B cell (primary cell): ENCODE measurements around the gene CTCFL. TPM values are rescaled to one million over a fixed set of nuclear protein-coding genes. Genes with fewer than 3 reads are reported as not detected.

Experiments used
- ATAC-seq: fragments of 200-7000 bp; cut with Tn5 transposase; one replicate; pipeline ENCODE4 v1.10.0; 2021; ENCODE audit warnings: low read depth, mild to moderate bottlenecking, moderate number of reproducible peaks, moderate library complexity
- CTCF ChIA-PET: fragments of 350-600 bp; sonication (Branson Sonifier 250); formaldehyde crosslinking; loops from one replicate; lab custom pipeline; 2021; ENCODE audit warnings: antibody characterized with exemption, inconsistent platforms; lab: Charles Lee
- POLR2A ChIA-PET: fragments of 350-600 bp; sonication (Branson Sonifier 250); formaldehyde crosslinking; loops from one replicate; lab custom pipeline; 2021; ENCODE audit warnings: antibody characterized with exemption; lab: Charles Lee
- DNase-seq: peaks from one replicate; pipeline ENCODE4 v3.0.0; 2013
- H2AFZ ChIP-seq: 2 replicates; pipeline ENCODE4 v1.6.1; 2012; ENCODE audit warnings: mild to moderate bottlenecking, low read depth, low read length; ENCODE audit not compliant: insufficient read depth, poor library complexity, severe bottlenecking
- H3K27ac ChIP-seq, 2 donors: 1 replicate in 1 of 2; 2 replicates in 1 of 2; pipeline ENCODE4 v1.5.1; 2012 to 2013; ENCODE audit warnings: low read length in 2 of 2, mild to moderate bottlenecking in 2 of 2, moderate library complexity in 1 of 2
- H3K27me3 ChIP-seq, 4 experiments: fragments of 200-600 bp in 1 of 4; sonication (generic) in 1 of 4; replicated peaks in 1 of 4; 1 replicate in 2 of 4; 2 replicates in 2 of 4; pipeline versions ENCODE4 v1.6.1 to v1.7.0; 2013 to 2016; ENCODE audit warnings: low read length in 3 of 4, mild to moderate bottlenecking in 2 of 4, mixed read lengths in 1 of 4, moderate library complexity in 1 of 4; ENCODE audit not compliant: insufficient read depth in 4 of 4, control insufficient read depth in 3 of 4; ENCODE audit errors: control extremely low read depth in 1 of 4
- H3K36me3 ChIP-seq, 2 experiments: replicated peaks in 1 of 2; 1 replicate in 1 of 2; 2 replicates in 1 of 2; pipeline versions ENCODE4 v1.6.1 to v1.7.1; 2013; ENCODE audit warnings: low read length in 1 of 2; ENCODE audit not compliant: insufficient read depth in 2 of 2, control insufficient read depth in 1 of 2; ENCODE audit errors: control extremely low read depth in 1 of 2, extremely low read depth in 1 of 2
- H3K4me1 ChIP-seq, 2 donors: fragments of 200-600 bp in 1 of 2; sonication (generic) in 1 of 2; 1 replicate in 1 of 2; 2 replicates in 1 of 2; pipeline versions ENCODE4 v1.5.1 to v1.6.1; 2013 to 2017; ENCODE audit warnings: low read length in 2 of 2; ENCODE audit not compliant: control insufficient read depth in 2 of 2, insufficient read depth in 2 of 2
- H3K4me2 ChIP-seq: replicated peaks from 2 replicates; pipeline ENCODE3; 2012; ENCODE audit warnings: mild to moderate bottlenecking, low read depth, low read length; ENCODE audit not compliant: poor library complexity, severe bottlenecking
- H3K4me3 ChIP-seq, 5 experiments: fragments of 200-600 bp in 1 of 5; sonication (generic) in 1 of 5; 1 replicate in 3 of 5; 2 replicates in 2 of 5; pipeline versions ENCODE4 v1.5.1 to v1.7.0; 2011 to 2016; ENCODE audit warnings: low read length in 4 of 5, mild to moderate bottlenecking in 4 of 5, low read depth in 2 of 5, control low read depth in 1 of 5, moderate library complexity in 1 of 5; ENCODE audit not compliant: insufficient read depth in 1 of 5; ENCODE audit errors: control extremely low read depth in 1 of 5, extremely low read depth in 1 of 5
- H3K79me2 ChIP-seq: fragments of 200-600 bp; sonication (generic); one replicate; pipeline ENCODE4 v1.6.0; 2016; ENCODE audit warnings: low read length; ENCODE audit not compliant: control insufficient read depth, insufficient read depth
- H3K9ac ChIP-seq: fragments of 200-600 bp; sonication (generic); 2 replicates; pipeline ENCODE4 v1.6.1; 2017; ENCODE audit warnings: mild to moderate bottlenecking, low read length, moderate library complexity
- H3K9me3 ChIP-seq, 3 donors: one replicate each; pipeline versions ENCODE4 v1.6.1 to v1.7.1; 2013; ENCODE audit warnings: low read length in 2 of 3; ENCODE audit not compliant: control insufficient read depth in 2 of 3, insufficient read depth in 1 of 3; ENCODE audit errors: control extremely low read depth in 1 of 3
- H4K20me1 ChIP-seq: 2 replicates; pipeline ENCODE4 v1.6.0; 2012; ENCODE audit warnings: mild to moderate bottlenecking, low read length; ENCODE audit not compliant: insufficient read depth, control insufficient read depth, poor library complexity, severe bottlenecking
- H3K27ac Mint-ChIP-seq: one replicate; pipeline ENCODE4 v1.8.0; 2021; ENCODE audit warnings: mixed read lengths
- H3K27me3 Mint-ChIP-seq: one replicate; pipeline ENCODE4 v1.8.0; 2021; ENCODE audit warnings: mixed read lengths
- H3K4me1 Mint-ChIP-seq: one replicate; pipeline ENCODE4 v1.8.0; 2021; ENCODE audit warnings: mixed read lengths
- H3K4me3 Mint-ChIP-seq: one replicate; pipeline ENCODE4 v1.8.0; 2021; ENCODE audit warnings: mixed read lengths
- H3K9me3 Mint-ChIP-seq: one replicate; pipeline ENCODE4 v1.8.0; 2022; ENCODE audit warnings: mixed read lengths; ENCODE audit not compliant: insufficient read depth
- CTCF ChIP-seq: fragments of 200-600 bp; IDR thresholded peaks from one replicate; pipeline ENCODE4 v1.8.0; 2022; ENCODE audit warnings: antibody characterized with exemption, mild to moderate bottlenecking
- EZH2 ChIP-seq: IDR thresholded peaks from 2 replicates; pipeline ENCODE4 v1.6.1; 2012; ENCODE audit warnings: borderline replicate concordance, low read depth, mild to moderate bottlenecking, moderate library complexity, low read length; ENCODE audit not compliant: insufficient read depth, poor library complexity, severe bottlenecking
- WGBS: methylation state at CpG from one replicate; pipeline ENCODE4 v1.1.5; 2013; ENCODE audit warnings: missing lambda C conversion rate; ENCODE audit not compliant: insufficient coverage; 5-methylcytosine and 5-hydroxymethylcytosine counted together
- intact Hi-C: fragments of 100-400 bp; cut with micrococcal nuclease; formaldehyde crosslinking; loops from one replicate; pipeline ENCODE4 v1.10.0; 2022
- polyA plus RNA-seq: library from polyadenylated mRNA; depleted of rRNA; stranded (reverse); fragments of >200 nt; gene quantifications from 2 replicates; pipeline ENCODE4 v1.2.3, GENCODE V29; 2012
- total RNA-seq, 2 donors: library from RNA; stranded (reverse); fragments of 120-200 nt in 1 of 2; gene quantifications; 1 replicate in 1 of 2; 2 replicates in 1 of 2; pipeline versions ENCODE4 v1.2.3 to v1.2.4, GENCODE V29; 2013 to 2022

CTCFL gene
- total and polyA plus RNA-seq, 2 donors (not counting 1 experiment from before 2014, with no cell fraction given), result not detected

- H4K20me1 ChIP-seq, result no peaks in the 10 kb centered on the region
- no peaks in the 10 kb centered on the region for H3K79me2 ChIP-seq
- TF ChIP-seq EZH2 (no peak), CTCF (no peak)
- no peak overlapping the region for H3K4me3 ChIP-seq
- H3K27ac Mint-ChIP-seq, result no peak overlapping the region
- no peak overlapping the region for H2AFZ ChIP-seq
- no peaks in the 10 kb centered on the region for H3K36me3 ChIP-seq
- H3K4me2 ChIP-seq, result no peak overlapping the region
- POLR2A ChIA-PET, result no interaction called here
- H3K4me1 ChIP-seq, result no peaks in the 10 kb centered on the region
- no peaks in the 10 kb centered on the region for H3K9me3 Mint-ChIP-seq
- peaks cover 0 to 3% (median 1%) of the 10 kb centered on the region in 4 experiments for H3K27me3 ChIP-seq
- H3K27me3 Mint-ChIP-seq, result peaks cover 48% of the 10 kb centered on the region
- no peak overlapping the region for H3K4me3 Mint-ChIP-seq
- WGBS, result 43% methylated on average over 3 of the region's 10 CpGs
- intact Hi-C loops, result no loop called here
- no peak overlapping the region for H3K9ac ChIP-seq
- no peak for ATAC-seq
- H3K9me3 ChIP-seq, result no peaks in the 10 kb centered on the region
- DNase-seq, result no peak
- CTCF ChIA-PET, result interaction anchor here (0.8 to 1.6 kb wide), 2 partner anchors 10 to 580 kb away, joined by 5 to 6 read pairs; no protein-coding TSS in a partner anchor
- H3K27ac ChIP-seq, result no peak overlapping the region
- no peaks in the 10 kb centered on the region for H3K4me1 Mint-ChIP-seq
Measured at GRCh38 chr20:57566803-57567459, 42.0 kb upstream of the CTCFL start.

- Histone ChIP-seq H3K4me3 (no peak overlapping the region), H3K4me1 (no peaks in the 10 kb centered on the region), H3K27me3 (peaks cover 0 to 3% (median 1%) of the 10 kb centered on the region in 4 experiments), H3K36me3 (no peaks in the 10 kb centered on the region), H3K9me3 (no peaks in the 10 kb centered on the region), H2AFZ (no peak overlapping the region), H3K79me2 (no peaks in the 10 kb centered on the region), H4K20me1 (no peaks in the 10 kb centered on the region), H3K9ac (no peak overlapping the region), H3K4me2 (no peak overlapping the region), H3K27ac (no peak overlapping the region)
- ChIA-PET POLR2A (no interaction called here), CTCF (interaction anchor here (0.8 kb wide), 1 partner anchor 580 kb away, joined by 5 read pairs; no protein-coding TSS in a partner anchor)
- WGBS, result no CpG with 5 or more reads among the region's 1 CpG
- intact Hi-C loops, result no loop called here
- Mint-ChIP-seq H3K4me3 (no peak overlapping the region), H3K27ac (no peak overlapping the region), H3K4me1 (no peaks in the 10 kb centered on the region), H3K9me3 (no peaks in the 10 kb centered on the region), H3K27me3 (peaks cover 46% of the 10 kb centered on the region)
- TF ChIP-seq CTCF (no peak), EZH2 (no peak)
- ATAC-seq, result no peak
- no peak for DNase-seq
Measured at GRCh38 chr20:57566399-57566798, 41.5 kb upstream of the CTCFL start.
